GM21723 (cell line): Measurements from ENCODE around the gene LMF2.
"Not testable (repeated sequence)": the region's sequence is repeated elsewhere in the genome, so short reads cannot be mapped to it uniquely, and the experiment has no call there.

Experiments used
- ATAC-seq: cut with Tn5 transposase; IDR thresholded peaks from one replicate; pipeline ENCODE4 v1.9.1; 2021; ENCODE audit warnings: mild to moderate bottlenecking, moderate library complexity; ENCODE audit not compliant: unreplicated experiment

The LMF2 gene

GRCh38 chr22:50536226-50536625, 28.7 kb upstream of the LMF2 start:
- no peak for ATAC-seq

GRCh38 chr22:50535113-50535512, 27.6 kb upstream of the LMF2 start:
- no peak for ATAC-seq

DNA sequence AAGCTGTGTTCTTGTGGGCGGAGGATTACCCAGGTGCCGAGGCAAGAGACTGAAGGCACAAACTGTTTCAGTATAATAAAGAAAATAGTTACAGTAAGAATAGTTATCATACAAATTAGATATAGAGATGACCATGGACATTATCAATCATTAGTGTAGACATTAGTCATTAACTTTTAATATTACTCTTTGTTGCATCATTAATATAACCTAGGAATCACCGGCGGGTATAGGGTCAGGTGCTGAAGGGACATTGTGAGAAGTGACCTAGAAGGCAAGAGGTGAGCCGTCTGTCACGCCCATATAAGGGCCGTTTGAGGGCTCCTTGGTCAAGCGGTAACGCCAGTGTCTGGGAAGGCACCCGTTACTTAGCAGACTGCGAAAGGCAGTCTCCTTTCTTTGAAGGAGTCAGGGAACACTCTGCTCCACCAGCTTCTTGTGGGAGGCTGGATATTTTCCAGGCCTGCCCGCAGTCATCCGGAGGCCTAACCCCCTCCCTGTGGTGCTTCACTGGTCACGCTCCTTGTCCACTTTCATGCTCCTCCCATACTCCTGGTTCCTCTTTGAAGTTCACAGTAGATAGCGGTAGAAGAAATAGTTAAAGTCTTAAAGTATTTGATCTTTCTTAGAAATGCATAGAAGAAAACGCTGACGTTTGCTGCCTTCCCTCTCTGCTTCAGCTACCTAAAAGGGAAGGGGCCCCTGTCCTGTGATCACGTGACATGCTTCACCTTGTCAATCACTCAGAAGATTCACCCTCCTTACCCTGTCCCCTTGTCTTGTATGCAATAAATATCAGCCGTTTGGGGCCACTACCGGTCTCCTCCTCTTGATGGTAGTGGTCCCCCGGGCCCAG, 26.6 kb upstream of the LMF2 start:
- not testable (repeated sequence) for ATAC-seq

DNA sequence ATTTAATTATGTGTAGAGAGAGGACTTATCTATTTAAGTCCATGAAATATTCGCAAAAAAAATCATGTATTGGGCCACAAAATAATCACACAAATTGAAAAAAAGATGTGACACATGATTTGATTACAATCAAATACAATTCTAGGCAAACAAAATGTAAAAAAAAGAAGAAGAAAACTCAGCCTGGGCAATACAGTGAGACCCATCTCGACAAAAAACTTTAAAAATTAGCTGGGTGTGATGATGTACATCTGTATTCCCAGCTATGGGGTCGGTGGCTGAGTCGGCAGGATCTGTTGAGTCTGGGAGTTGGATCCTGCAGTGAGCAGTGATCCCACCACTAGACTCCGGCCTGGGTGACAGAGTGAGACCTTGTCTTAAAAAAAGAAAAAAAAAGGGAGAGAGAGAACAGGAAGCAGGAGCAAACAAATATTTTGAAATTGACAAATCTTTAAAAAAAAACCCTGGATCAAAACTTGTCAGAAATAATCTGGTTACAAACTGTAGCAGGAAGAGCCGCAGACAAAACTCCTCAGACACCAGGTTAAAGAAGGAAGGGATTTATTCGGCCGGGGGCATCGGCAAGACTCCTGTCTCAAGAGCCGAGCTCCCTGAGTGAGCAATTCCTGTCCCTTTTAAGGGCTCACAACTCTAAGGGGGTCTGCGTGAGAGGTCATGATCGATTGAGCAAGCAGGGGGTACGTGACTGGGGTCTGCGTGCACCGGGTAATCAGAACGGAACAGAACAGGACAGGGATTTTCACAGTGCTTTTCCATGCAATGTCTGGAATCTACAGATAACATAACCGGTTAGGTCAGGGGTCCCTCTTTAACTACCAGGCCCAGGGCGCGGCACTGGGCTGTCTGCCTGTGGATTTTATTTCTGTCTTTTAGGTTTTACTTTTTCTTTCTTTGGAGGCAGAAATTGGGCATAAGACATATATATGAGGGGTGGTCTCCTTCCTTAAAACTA, 25.6 kb upstream of the LMF2 start:
- ATAC-seq = no peak

- no peak for ATAC-seq
Observed at GRCh38 chr22:50531962-50532674, 24.6 kb upstream of the LMF2 start.

GRCh38 chr22:50531546-50531961, 24.1 kb upstream of the LMF2 start:
- no peak for ATAC-seq

- ATAC-seq = peak; percentile 24
Observed at GRCh38 chr22:50530877-50531545, 23.5 kb upstream of the LMF2 start.

DNA sequence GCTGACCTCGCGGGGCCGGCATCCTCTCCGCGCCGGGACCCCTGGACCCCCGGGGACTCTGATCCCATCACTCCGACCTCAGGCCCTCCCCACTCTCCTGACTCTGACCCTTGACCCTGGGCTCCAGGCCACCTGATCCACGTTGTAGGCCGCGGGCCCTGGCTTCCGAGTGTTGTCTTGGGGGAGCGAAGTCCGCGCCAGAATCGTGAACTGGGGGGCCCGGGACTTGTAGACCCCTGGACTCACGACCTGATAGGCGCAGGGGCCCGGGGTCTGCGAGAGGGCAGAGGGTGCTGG, 23.0 kb upstream of the LMF2 start:
- no peak for ATAC-seq

DNA sequence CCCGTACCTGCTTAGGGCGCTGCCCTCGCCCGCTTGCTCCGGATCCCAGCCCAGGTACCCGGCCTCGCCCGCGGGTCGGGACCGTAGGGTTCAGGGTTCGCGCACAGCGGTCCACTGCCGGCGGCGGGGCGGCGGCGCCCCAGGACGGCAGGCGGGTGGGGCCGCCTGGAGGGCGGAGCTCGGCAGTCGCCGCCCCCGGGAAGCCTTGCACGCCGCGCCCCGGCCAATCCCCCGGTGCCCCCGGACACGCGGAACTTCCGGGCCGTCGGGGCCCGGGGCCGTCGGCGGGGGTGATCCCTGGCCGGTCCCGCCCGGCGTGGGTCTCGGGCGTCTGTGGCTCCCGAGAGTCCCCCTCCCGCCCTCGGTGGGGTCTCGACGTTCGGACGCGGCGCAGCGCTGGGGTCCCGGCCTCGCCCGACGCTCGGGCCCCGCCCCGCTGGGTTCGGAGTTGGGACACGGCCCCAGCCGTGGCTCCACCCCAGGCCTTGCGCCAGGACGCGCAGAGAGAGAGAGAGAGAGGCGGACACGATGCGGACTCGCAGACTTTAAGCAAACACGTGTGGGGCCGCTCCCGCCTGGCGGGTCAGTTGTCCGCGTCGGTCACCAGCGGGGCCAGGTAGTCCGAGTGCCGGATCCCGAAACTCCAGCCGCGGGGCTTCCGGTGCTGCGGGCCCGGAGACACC, 22.5 kb upstream of the LMF2 start, which contains the start of gene TYMP:
Gene TYMP (minus strand): TSS at position 116 of the 683 bp plus-strand sequence. CDS start 303 bp downstream, outside the sequence.
- peak; percentile 24 for ATAC-seq

DNA sequence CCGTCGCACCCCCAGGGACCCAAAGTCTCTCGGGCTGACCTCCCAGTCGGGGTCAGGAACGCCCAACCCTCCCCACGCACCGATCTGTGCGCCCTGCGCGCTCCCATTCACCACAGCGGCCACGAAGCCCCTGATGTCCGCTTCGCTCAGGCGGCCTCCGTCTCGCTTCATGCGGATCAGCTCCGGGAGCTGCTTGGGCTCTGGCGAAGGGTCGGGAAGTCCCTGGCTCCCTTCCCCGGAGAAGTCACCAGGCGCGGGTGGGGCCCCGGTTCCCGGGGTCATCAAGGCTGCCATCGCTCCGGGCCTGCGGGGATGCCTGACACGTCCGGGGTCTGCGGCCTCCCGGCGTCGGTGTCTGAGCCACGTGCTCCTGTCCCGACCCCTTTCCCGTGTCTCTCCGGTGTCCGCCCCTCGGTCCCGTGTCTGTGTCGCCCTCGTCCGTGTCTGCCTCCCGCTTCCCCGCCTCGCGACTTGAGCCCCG, 22.0 kb upstream of the LMF2 start:
- no peak for ATAC-seq

- no peak for ATAC-seq
Observed at GRCh38 chr22:50528682-50529415, 21.3 kb upstream of the LMF2 start.

GRCh38 chr22:50527921-50528681, 20.6 kb upstream of the LMF2 start:
- ATAC-seq = no peak

DNA sequence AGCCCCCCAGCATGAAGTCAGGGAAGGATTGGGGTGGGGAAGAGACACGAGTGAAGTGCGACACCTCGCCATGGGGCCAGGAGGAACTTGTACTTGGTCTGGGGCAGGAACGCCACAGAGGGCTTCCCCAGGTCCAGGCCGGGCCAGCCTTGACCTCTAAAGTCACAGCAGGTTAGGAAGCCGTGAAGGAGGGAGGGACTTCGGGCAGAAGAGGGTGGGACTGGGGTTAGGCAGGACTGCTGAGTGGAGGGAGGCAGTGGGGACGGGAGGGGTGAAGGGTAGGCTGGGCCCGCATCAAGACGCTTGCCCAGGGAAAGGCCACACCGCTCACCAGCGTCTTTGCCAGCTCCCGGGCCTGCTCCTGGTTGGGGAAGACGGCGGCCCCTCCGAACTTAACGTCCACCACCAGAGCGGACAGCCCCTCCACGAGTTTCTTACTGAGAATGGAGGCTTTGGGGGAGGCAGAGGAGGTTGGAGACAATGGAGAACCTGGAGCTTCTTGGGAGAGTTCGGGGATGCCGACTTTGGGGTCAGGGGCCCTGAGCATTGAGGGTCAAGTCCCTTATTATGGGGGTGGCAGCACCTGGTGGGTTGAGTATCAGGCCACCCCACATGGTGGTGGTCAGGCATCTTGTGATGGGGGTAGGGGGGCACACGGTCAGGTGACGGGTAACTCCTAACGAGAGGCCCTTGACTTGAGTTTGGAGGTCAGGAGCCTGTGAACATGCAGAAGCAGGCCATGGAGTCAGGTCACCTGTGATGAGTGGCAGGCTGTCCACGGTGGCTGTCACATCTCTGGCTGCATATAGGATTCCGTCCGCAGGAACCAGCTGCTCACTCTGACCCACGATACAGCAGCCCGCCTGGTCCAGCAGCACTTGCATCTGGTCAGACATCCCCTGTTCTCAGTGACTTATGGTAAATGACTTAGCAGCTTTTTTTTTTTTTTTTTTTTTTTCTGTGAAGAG, 19.6 kb upstream of the LMF2 start:
- ATAC-seq = no peak

DNA sequence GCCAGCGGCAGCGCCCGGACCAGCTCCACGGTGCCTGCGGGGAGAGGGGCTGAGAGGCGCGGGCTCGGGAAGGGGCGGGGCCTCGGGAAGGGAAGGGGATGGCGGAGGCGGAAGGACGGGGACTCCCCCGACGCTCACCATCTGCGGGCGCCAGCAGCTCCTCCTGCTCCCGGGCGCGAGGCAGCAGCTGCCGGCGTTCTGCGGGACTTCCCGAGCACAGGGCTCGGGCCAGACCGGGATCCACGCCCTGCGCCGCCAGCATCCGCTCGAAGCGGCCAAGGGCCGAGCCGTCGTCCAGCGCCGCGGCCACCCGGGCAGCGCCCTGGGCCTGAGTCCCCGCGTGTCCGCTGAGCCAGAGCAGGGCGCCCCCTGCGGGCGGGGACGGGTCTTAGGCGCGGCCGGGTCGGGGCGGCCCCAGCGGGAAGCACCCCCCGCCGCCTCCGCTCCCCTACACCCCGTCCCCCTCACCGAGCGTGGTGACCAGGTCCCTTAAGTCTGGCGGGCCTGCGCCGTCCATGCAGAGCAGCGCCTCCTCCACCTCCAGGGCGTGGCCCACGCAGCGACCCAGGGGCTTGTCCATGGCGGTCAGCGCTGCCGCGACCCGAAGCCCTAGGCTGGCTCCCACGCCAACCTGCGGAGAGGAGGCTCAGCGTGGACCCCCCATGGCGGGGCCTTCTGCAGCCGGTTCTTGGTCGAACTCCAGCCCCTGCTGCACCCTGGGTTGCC, 18.8 kb upstream of the LMF2 start:
- ATAC-seq = peak; percentile 36

DNA sequence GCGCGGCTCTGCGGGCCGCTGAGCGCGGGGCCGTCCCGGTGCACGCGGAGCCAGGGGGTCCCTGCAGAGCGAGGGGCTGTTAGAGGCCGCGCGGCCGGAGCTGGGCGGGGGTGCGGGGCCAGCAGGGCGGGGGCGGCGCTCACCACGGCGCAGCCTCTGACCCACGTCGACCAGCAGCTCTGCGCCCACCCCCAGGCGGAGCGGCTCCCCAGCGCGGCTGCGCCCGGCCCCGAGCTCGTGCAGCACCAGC, 18.3 kb upstream of the LMF2 start:
- no peak for ATAC-seq

GRCh38 chr22:50525104-50525857, 17.8 kb upstream of the LMF2 start, which contains the start of gene SCO2:
Gene SCO2 (minus strand): TSS chr22:50525598. CDS start chr22:50524411, 1,187 bp downstream.
- peak; percentile 31 for ATAC-seq
